Mammary epithelial cell (primary cell): Measurements from ENCODE around the gene AQP2.

Source experiments
- EZH2 ChIP-seq: IDR thresholded peaks from 2 replicates; pipeline ENCODE4 v1.6.1; 2012; ENCODE audit warnings: low read length, inconsistent platforms, borderline replicate concordance
- TF ChIP-seq, protein P1 (sequence below), 2 donors: IDR thresholded peaks in 1 of 2; conservative IDR thresholded peaks in 1 of 2; 2 replicates each; pipeline ENCODE4 v1.5.1; 2011 to 2012; ENCODE audit warnings: inconsistent platforms in 2 of 2, low read length in 2 of 2, mild to moderate bottlenecking in 2 of 2, control low read depth in 1 of 2, low read depth in 1 of 2; ENCODE audit not compliant: insufficient read depth in 1 of 2; ENCODE audit errors: extremely low read depth in 1 of 2

DNA sequence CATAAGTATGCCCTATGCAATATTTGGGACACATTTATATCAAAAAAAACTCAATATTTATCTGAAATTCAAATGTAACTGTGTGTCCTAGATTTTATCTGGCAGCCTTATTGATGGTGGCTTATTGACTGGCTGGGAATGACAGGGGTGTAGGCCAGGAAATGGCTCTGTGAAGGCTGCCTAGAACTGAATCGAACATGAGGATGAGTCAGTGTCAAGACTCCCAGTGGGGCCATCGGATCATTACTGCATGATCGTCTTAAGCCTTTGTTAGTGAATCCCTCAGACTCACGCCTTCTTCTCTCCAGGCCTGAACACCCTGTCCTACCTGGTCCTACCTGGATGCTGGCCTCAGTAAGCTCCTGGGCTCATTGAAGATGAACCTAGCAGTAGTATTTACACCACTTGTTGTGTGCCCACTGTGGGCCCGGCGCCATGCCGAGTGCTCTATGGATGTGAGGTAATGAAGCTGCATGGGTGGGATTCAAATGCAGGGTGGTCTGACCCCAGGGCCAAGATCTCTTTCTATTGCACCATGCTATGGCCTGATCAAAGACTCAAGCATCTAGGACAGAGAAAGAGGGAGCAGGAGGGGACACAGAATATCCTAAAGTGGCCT lies 25.8 kb upstream of the AQP2 start:
- TF ChIP-seq, protein P1, sequence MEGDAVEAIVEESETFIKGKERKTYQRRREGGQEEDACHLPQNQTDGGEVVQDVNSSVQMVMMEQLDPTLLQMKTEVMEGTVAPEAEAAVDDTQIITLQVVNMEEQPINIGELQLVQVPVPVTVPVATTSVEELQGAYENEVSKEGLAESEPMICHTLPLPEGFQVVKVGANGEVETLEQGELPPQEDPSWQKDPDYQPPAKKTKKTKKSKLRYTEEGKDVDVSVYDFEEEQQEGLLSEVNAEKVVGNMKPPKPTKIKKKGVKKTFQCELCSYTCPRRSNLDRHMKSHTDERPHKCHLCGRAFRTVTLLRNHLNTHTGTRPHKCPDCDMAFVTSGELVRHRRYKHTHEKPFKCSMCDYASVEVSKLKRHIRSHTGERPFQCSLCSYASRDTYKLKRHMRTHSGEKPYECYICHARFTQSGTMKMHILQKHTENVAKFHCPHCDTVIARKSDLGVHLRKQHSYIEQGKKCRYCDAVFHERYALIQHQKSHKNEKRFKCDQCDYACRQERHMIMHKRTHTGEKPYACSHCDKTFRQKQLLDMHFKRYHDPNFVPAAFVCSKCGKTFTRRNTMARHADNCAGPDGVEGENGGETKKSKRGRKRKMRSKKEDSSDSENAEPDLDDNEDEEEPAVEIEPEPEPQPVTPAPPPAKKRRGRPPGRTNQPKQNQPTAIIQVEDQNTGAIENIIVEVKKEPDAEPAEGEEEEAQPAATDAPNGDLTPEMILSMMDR (conservative IDR thresholded peaks at IDR 0.05 in 1 of 2, IDR thresholded peaks at IDR 0.05 in 1 of 2; ENCODE audit: extremely low read depth in 1 of 2, insufficient read depth in 1 of 2, low read depth in 1 of 2, low read length in 2 of 2) = no peak
- TF ChIP-seq EZH2 = no peak
